WTC11 (cell line): ENCODE measurements around the gene IFITM10. TPM values are rescaled to one million over a fixed set of nuclear protein-coding genes. Genes with fewer than 3 reads are reported as not detected.

Experiments used
- ATAC-seq: fragments of 200-7000 bp; cut with Tn5 transposase; 2 replicates; pipeline ENCODE4 v1.10.0; 2021; ENCODE audit warnings: mild to moderate bottlenecking, moderate library complexity
- CTCF ChIA-PET: fragments of 300-600 bp; sonication (Branson Sonifier 250); formaldehyde crosslinking; loops from one replicate; lab custom pipeline; 2021; ENCODE audit warnings: antibody characterized with exemption; lab: Charles Lee
- POLR2A ChIA-PET: fragments of 350-600 bp; sonication (Branson Sonifier 250); formaldehyde crosslinking; loops from one replicate; lab custom pipeline; 2021; ENCODE audit warnings: antibody characterized with exemption; lab: Charles Lee
- DNase-seq: peaks from one replicate; pipeline ENCODE4 v3.0.0; 2021; ENCODE audit warnings: low spot score
- H3K27ac Mint-ChIP-seq: 2 replicates; pipeline ENCODE4 v1.8.0; 2021; ENCODE audit warnings: mixed read lengths
- H3K27me3 Mint-ChIP-seq: 2 replicates; pipeline ENCODE4 v1.8.0; 2021; ENCODE audit warnings: low read depth, mild to moderate bottlenecking, moderate library complexity, mixed read lengths
- H3K36me3 Mint-ChIP-seq: 2 replicates; pipeline ENCODE4 v1.8.0; 2021; ENCODE audit warnings: mixed read lengths
- H3K4me1 Mint-ChIP-seq: 2 replicates; pipeline ENCODE4 v1.8.0; 2022; ENCODE audit warnings: mixed read lengths
- H3K4me3 Mint-ChIP-seq: 2 replicates; pipeline ENCODE4 v1.8.0; 2021; ENCODE audit warnings: mild to moderate bottlenecking, moderate library complexity, mixed read lengths
- H3K9me3 Mint-ChIP-seq: 2 replicates; pipeline ENCODE4 v1.8.0; 2021; ENCODE audit warnings: mixed read lengths
- ATF6 ChIP-seq: sonication (generic); formaldehyde crosslinking; IDR thresholded peaks from 2 replicates; pipeline ENCODE4 v1.8.1; 2023; ENCODE audit warnings: mild to moderate bottlenecking, missing genetic modification reagents
- CREB1 ChIP-seq: sonication (generic); formaldehyde crosslinking; IDR thresholded peaks from 2 replicates; pipeline ENCODE4 v1.8.0; 2023; ENCODE audit warnings: mild to moderate bottlenecking, missing genetic modification reagents
- GABPB1 ChIP-seq: sonication (generic); formaldehyde crosslinking; IDR thresholded peaks from 2 replicates; pipeline ENCODE4 v1.8.1; 2023; ENCODE audit warnings: mild to moderate bottlenecking, missing genetic modification reagents
- GRHL2 ChIP-seq: fragments of 250-450 bp; sonication (Bioruptor Pico); IDR thresholded peaks from 2 replicates; pipeline ENCODE4 v1.8.0; 2022; ENCODE audit warnings: mild to moderate bottlenecking, moderate library complexity; ENCODE audit not compliant: insufficient replicate concordance, severe bottlenecking
- GTF2I ChIP-seq: fragments of 250-450 bp; sonication (Bioruptor Pico); conservative IDR thresholded peaks from 2 replicates; pipeline ENCODE4 v1.4.0; 2021; ENCODE audit warnings: mild to moderate bottlenecking
- JUN ChIP-seq: sonication (generic); formaldehyde crosslinking; IDR thresholded peaks from 2 replicates; pipeline ENCODE4 v1.8.0; 2023; ENCODE audit warnings: mild to moderate bottlenecking, missing genetic modification reagents
- MLX ChIP-seq: sonication (generic); formaldehyde crosslinking; IDR thresholded peaks from 2 replicates; pipeline ENCODE4 v1.8.1; 2023; ENCODE audit warnings: mild to moderate bottlenecking, missing genetic modification reagents, moderate library complexity
- NR3C1 ChIP-seq: sonication (generic); formaldehyde crosslinking; conservative IDR thresholded peaks from 2 replicates; pipeline ENCODE4 v1.8.1; 2023; ENCODE audit warnings: low read depth, mild to moderate bottlenecking, missing genetic modification reagents
- OVOL2 ChIP-seq: fragments of 250-450 bp; sonication (Bioruptor Pico); IDR thresholded peaks from 2 replicates; pipeline ENCODE4 v1.9.0; 2021; ENCODE audit warnings: mild to moderate bottlenecking, borderline replicate concordance
- PRRX2 ChIP-seq: fragments of 250-450 bp; sonication (Bioruptor Pico); IDR thresholded peaks from 2 replicates; pipeline ENCODE4 v1.8.0; 2021; ENCODE audit warnings: mild to moderate bottlenecking
- STAT6 ChIP-seq: sonication (generic); formaldehyde crosslinking; conservative IDR thresholded peaks from 2 replicates; pipeline ENCODE4 v1.8.1; 2023; ENCODE audit warnings: mild to moderate bottlenecking, low read depth, missing genetic modification reagents, moderate library complexity
- ZNF317 ChIP-seq: sonication (generic); formaldehyde crosslinking; IDR thresholded peaks from 2 replicates; pipeline ENCODE4 v1.8.1; 2023; ENCODE audit warnings: low read depth, mild to moderate bottlenecking, moderate library complexity, missing genetic modification reagents, borderline replicate concordance
- ZNF396 ChIP-seq: fragments of 250-450 bp; sonication (Bioruptor Pico); IDR thresholded peaks from 2 replicates; pipeline ENCODE4 v1.8.0; 2021; ENCODE audit warnings: mild to moderate bottlenecking, moderate library complexity, borderline replicate concordance
- ZNF416 ChIP-seq: fragments of 250-450 bp; sonication (Bioruptor Pico); IDR thresholded peaks from 2 replicates; pipeline ENCODE4 v1.9.0; 2021; ENCODE audit warnings: mild to moderate bottlenecking, inconsistent platforms
- ZSCAN18 ChIP-seq: fragments of 250-450 bp; sonication (Bioruptor Pico); IDR thresholded peaks from 2 replicates; pipeline ENCODE4 v2.1.2; 2022; ENCODE audit warnings: mild to moderate bottlenecking, moderate library complexity
- total RNA-seq: library from RNA; stranded (reverse); gene quantifications from 3 replicates; pipeline ENCODE4 v1.2.3, GENCODE V29; 2021
- TF ChIP-seq, protein P1 (sequence below): sonication (generic); formaldehyde crosslinking; IDR thresholded peaks from 2 replicates; pipeline ENCODE4 v1.8.1; 2022; ENCODE audit warnings: mild to moderate bottlenecking, missing genetic modification reagents, moderate library complexity, borderline replicate concordance
- TF ChIP-seq, protein P2 (sequence below): fragments of 200-600 bp; IDR thresholded peaks from 2 replicates; pipeline ENCODE4 v1.8.0; 2022; ENCODE audit warnings: antibody characterized with exemption
- TF ChIP-seq, protein P3 (sequence below): fragments of 250-450 bp; sonication (Bioruptor Pico); IDR thresholded peaks from 2 replicates; pipeline ENCODE4 v1.8.0; 2021; ENCODE audit warnings: mild to moderate bottlenecking
- TF ChIP-seq, protein P4 (sequence below): fragments of 250-450 bp; sonication (Bioruptor Pico); IDR thresholded peaks from 2 replicates; pipeline ENCODE4 v1.9.0; 2021; ENCODE audit warnings: moderate library complexity, mild to moderate bottlenecking, inconsistent platforms, borderline replicate concordance

IFITM10 gene
- total RNA-seq, 1 experiment from 2014 or later = 1.7 TPM

GRCh38 chr11:1731451-1732059, 18.8 kb downstream of the IFITM10 start:
- TF ChIP-seq, protein P1, sequence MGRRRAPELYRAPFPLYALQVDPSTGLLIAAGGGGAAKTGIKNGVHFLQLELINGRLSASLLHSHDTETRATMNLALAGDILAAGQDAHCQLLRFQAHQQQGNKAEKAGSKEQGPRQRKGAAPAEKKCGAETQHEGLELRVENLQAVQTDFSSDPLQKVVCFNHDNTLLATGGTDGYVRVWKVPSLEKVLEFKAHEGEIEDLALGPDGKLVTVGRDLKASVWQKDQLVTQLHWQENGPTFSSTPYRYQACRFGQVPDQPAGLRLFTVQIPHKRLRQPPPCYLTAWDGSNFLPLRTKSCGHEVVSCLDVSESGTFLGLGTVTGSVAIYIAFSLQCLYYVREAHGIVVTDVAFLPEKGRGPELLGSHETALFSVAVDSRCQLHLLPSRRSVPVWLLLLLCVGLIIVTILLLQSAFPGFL (CRISPR knock-in tag) = no peak
- TF ChIP-seq, protein P2, sequence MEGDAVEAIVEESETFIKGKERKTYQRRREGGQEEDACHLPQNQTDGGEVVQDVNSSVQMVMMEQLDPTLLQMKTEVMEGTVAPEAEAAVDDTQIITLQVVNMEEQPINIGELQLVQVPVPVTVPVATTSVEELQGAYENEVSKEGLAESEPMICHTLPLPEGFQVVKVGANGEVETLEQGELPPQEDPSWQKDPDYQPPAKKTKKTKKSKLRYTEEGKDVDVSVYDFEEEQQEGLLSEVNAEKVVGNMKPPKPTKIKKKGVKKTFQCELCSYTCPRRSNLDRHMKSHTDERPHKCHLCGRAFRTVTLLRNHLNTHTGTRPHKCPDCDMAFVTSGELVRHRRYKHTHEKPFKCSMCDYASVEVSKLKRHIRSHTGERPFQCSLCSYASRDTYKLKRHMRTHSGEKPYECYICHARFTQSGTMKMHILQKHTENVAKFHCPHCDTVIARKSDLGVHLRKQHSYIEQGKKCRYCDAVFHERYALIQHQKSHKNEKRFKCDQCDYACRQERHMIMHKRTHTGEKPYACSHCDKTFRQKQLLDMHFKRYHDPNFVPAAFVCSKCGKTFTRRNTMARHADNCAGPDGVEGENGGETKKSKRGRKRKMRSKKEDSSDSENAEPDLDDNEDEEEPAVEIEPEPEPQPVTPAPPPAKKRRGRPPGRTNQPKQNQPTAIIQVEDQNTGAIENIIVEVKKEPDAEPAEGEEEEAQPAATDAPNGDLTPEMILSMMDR = no peak
- TF ChIP-seq ZNF317 (no peak), MLX (CRISPR knock-in tag) (no peak), ATF6 (CRISPR knock-in tag) (no peak), NR3C1 (no peak), GABPB1 (CRISPR knock-in tag) (no peak), ZSCAN18 (no peak), JUN (CRISPR knock-in tag) (no peak), CREB1 (no peak), GTF2I (CRISPR knock-in tag) (no peak), ZNF396 (CRISPR knock-in tag) (no peak), PRRX2 (CRISPR knock-in tag) (no peak), OVOL2 (CRISPR knock-in tag) (no peak), ZNF416 (no peak), GRHL2 (CRISPR knock-in tag) (no peak), STAT6 (CRISPR knock-in tag) (no peak)
- TF ChIP-seq, protein P3, sequence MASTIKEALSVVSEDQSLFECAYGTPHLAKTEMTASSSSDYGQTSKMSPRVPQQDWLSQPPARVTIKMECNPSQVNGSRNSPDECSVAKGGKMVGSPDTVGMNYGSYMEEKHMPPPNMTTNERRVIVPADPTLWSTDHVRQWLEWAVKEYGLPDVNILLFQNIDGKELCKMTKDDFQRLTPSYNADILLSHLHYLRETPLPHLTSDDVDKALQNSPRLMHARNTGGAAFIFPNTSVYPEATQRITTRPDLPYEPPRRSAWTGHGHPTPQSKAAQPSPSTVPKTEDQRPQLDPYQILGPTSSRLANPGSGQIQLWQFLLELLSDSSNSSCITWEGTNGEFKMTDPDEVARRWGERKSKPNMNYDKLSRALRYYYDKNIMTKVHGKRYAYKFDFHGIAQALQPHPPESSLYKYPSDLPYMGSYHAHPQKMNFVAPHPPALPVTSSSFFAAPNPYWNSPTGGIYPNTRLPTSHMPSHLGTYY (CRISPR knock-in tag) = no peak
- TF ChIP-seq, protein P4, sequence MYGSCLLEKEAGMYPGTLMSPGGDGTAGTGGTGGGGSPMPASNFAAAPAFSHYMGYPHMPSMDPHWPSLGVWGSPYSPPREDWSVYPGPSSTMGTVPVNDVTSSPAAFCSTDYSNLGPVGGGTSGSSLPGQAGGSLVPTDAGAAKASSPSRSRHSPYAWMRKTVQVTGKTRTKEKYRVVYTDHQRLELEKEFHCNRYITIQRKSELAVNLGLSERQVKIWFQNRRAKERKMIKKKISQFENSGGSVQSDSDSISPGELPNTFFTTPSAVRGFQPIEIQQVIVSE (CRISPR knock-in tag) = no peak
- Mint-ChIP-seq H3K27me3 (peaks cover 50% of the 10 kb centered on the region), H3K27ac (no peak overlapping the region), H3K4me1 (no peaks in the 10 kb centered on the region), H3K4me3 (no peak overlapping the region), H3K36me3 (no peaks in the 10 kb centered on the region), H3K9me3 (peaks cover 26% of the 10 kb centered on the region)
- DNase-seq (no peak), ATAC-seq (no peak)
- CTCF ChIA-PET = interaction anchor here (1.0 kb wide), 1 partner anchor 35 kb away, joined by 3 read pairs; no protein-coding TSS in a partner anchor
- POLR2A ChIA-PET = no interaction called here
